H9 (cell line): ENCODE measurements around the gene SNX4. TPM values are rescaled to one million over a fixed set of nuclear protein-coding genes. Genes with fewer than 3 reads are reported as not detected.

Experiments
- DNase-seq: peaks from one replicate; pipeline ENCODE4 v3.0.0-alpha.2; 2017
- H2AFZ ChIP-seq: one replicate; pipeline ENCODE4 v1.6.1; 2013; ENCODE audit warnings: mild to moderate bottlenecking, low read length, control low read depth, moderate library complexity
- H2AK5ac ChIP-seq: 2 replicates; pipeline ENCODE4 v1.6.1; 2013; ENCODE audit warnings: low read length, control low read depth, mixed read lengths; ENCODE audit not compliant: insufficient read length
- H2BK120ac ChIP-seq: one replicate; pipeline ENCODE4 v1.6.1; 2013; ENCODE audit warnings: low read depth, mild to moderate bottlenecking, low read length, control low read depth, inconsistent platforms; ENCODE audit not compliant: poor library complexity, severe bottlenecking
- H2BK12ac ChIP-seq: 2 replicates; pipeline ENCODE4 v1.6.1; 2013; ENCODE audit warnings: low read length, control low read depth, mixed read lengths, low read depth; ENCODE audit not compliant: insufficient read length
- H2BK15ac ChIP-seq: 2 replicates; pipeline ENCODE4 v1.6.1; 2013; ENCODE audit warnings: low read depth, low read length, control low read depth
- H2BK20ac ChIP-seq: one replicate; pipeline ENCODE4 v1.6.1; 2013; ENCODE audit warnings: low read depth, mild to moderate bottlenecking, low read length, control low read depth, inconsistent platforms; ENCODE audit not compliant: poor library complexity, severe bottlenecking
- H2BK5ac ChIP-seq: 2 replicates; pipeline ENCODE4 v1.6.1; 2013; ENCODE audit warnings: low read length, control low read depth, mixed read lengths; ENCODE audit not compliant: insufficient read length
- H3K14ac ChIP-seq: 2 replicates; pipeline ENCODE4 v1.6.1; 2013; ENCODE audit warnings: low read length, control low read depth; ENCODE audit not compliant: insufficient read depth
- H3K18ac ChIP-seq: 2 replicates; pipeline ENCODE4 v1.6.1; 2013; ENCODE audit warnings: low read depth, mild to moderate bottlenecking, mixed read lengths, low read length, control low read depth; ENCODE audit not compliant: insufficient read length
- H3K23ac ChIP-seq: 2 replicates; pipeline ENCODE4 v1.6.1; 2013; ENCODE audit warnings: low read length, control low read depth, mixed read lengths, low read depth; ENCODE audit not compliant: insufficient read length
- H3K23me2 ChIP-seq: 2 replicates; pipeline ENCODE4 v1.6.1; 2013; ENCODE audit warnings: low read depth, mild to moderate bottlenecking, mixed read lengths, low read length, control low read depth; ENCODE audit not compliant: insufficient read length, poor library complexity, severe bottlenecking
- H3K27ac ChIP-seq: 2 replicates; pipeline ENCODE4 v1.5.1; 2013; ENCODE audit warnings: low read length, control low read depth, mixed read lengths, low read depth; ENCODE audit not compliant: insufficient read length
- H3K27me3 ChIP-seq: 2 replicates; pipeline ENCODE4 v1.6.1; 2013; ENCODE audit warnings: low read length, control low read depth, inconsistent platforms; ENCODE audit not compliant: insufficient read depth
- H3K4ac ChIP-seq: 2 replicates; pipeline ENCODE4 v1.6.1; 2013; ENCODE audit warnings: low read depth, mild to moderate bottlenecking, control low read depth, inconsistent platforms, low read length, moderate library complexity
- H3K4me1 ChIP-seq: 2 replicates; pipeline ENCODE4 v1.6.1; 2013; ENCODE audit warnings: low read length, control low read depth, inconsistent platforms; ENCODE audit not compliant: insufficient read depth
- H3K4me2 ChIP-seq: 2 replicates; pipeline ENCODE4 v1.6.1; 2013; ENCODE audit warnings: low read length, control low read depth, mixed read lengths; ENCODE audit not compliant: insufficient read length, insufficient read depth
- H3K56ac ChIP-seq: 2 replicates; pipeline ENCODE4 v1.6.1; 2013; ENCODE audit warnings: low read depth, mild to moderate bottlenecking, mixed read lengths, low read length, control low read depth; ENCODE audit not compliant: insufficient read length
- H3K79me1 ChIP-seq: 2 replicates; pipeline ENCODE4 v1.6.1; 2013; ENCODE audit warnings: low read depth, mild to moderate bottlenecking, moderate library complexity, low read length, control low read depth, inconsistent platforms; ENCODE audit not compliant: insufficient read depth, poor library complexity, severe bottlenecking
- H3K79me2 ChIP-seq: 2 replicates; pipeline ENCODE4 v1.6.1; 2013; ENCODE audit warnings: low read length, control low read depth, inconsistent platforms; ENCODE audit not compliant: insufficient read depth
- H3K9ac ChIP-seq: 2 replicates; pipeline ENCODE4 v1.6.1; 2013; ENCODE audit warnings: low read length, control low read depth, mixed read lengths; ENCODE audit not compliant: insufficient read length; ENCODE audit errors: extremely low read depth
- H3K9me3 ChIP-seq: one replicate; pipeline ENCODE4 v1.6.1; 2013; ENCODE audit warnings: low read depth, low read length, inconsistent platforms; ENCODE audit not compliant: control insufficient read depth
- H3T11ph ChIP-seq: one replicate; pipeline ENCODE4 v1.6.1; 2013; ENCODE audit warnings: mild to moderate bottlenecking, low read length, control low read depth, inconsistent platforms
- H4K20me1 ChIP-seq: one replicate; pipeline ENCODE4 v1.6.1; 2013; ENCODE audit not compliant: control insufficient read depth, insufficient read length, insufficient read depth
- H4K5ac ChIP-seq: 2 replicates; pipeline ENCODE4 v1.6.1; 2013; ENCODE audit warnings: low read depth, mild to moderate bottlenecking, mixed read lengths, low read length, control low read depth; ENCODE audit not compliant: insufficient read length
- H4K8ac ChIP-seq: replicated peaks from 2 replicates; pipeline ENCODE4 v1.6.1; 2013; ENCODE audit warnings: low read length, control low read depth, mixed read lengths, low read depth; ENCODE audit not compliant: insufficient read length
- H4K91ac ChIP-seq: 2 replicates; pipeline ENCODE4 v1.6.1; 2013; ENCODE audit warnings: low read depth, mild to moderate bottlenecking, moderate library complexity, mixed read lengths, low read length, control low read depth; ENCODE audit not compliant: insufficient read length
- H3K27ac Mint-ChIP-seq, 3 experiments: 2 replicates in 2 of 3; 3 replicates in 1 of 3; pipeline ENCODE4 v1.8.0; 2020 to 2021; ENCODE audit warnings: mixed read lengths in 3 of 3, mild to moderate bottlenecking in 1 of 3, moderate library complexity in 1 of 3
- H3K27me3 Mint-ChIP-seq: 2 replicates; pipeline ENCODE4 v1.8.0; 2021; ENCODE audit warnings: low read depth, mild to moderate bottlenecking, moderate library complexity, mixed read lengths
- H3K36me3 Mint-ChIP-seq, 3 experiments: 2 replicates in 2 of 3; 3 replicates in 1 of 3; pipeline ENCODE4 v1.8.0; 2020 to 2021; ENCODE audit warnings: low read depth in 3 of 3, mixed read lengths in 3 of 3; ENCODE audit not compliant: insufficient read depth in 1 of 3
- H3K4me1 Mint-ChIP-seq, 2 experiments: 2 replicates each; pipeline ENCODE4 v1.8.0; 2020; ENCODE audit warnings: mixed read lengths in 2 of 2
- H3K4me3 Mint-ChIP-seq, 2 experiments: 2 replicates in 1 of 2; 3 replicates in 1 of 2; pipeline ENCODE4 v1.8.0; 2020 to 2021; ENCODE audit warnings: mild to moderate bottlenecking in 2 of 2, mixed read lengths in 2 of 2, moderate library complexity in 1 of 2
- H3K9me3 Mint-ChIP-seq, 2 experiments: 2 replicates in 1 of 2; 3 replicates in 1 of 2; pipeline ENCODE4 v1.8.0; 2020; ENCODE audit warnings: mild to moderate bottlenecking in 2 of 2, mixed read lengths in 2 of 2, moderate library complexity in 1 of 2
- CTCF ChIP-seq: fragments of 200-600 bp; sonication (generic); conservative IDR thresholded peaks from 3 replicates; pipeline ENCODE4 v1.8.0; 2021; ENCODE audit warnings: antibody characterized with exemption, mild to moderate bottlenecking
- WGBS: extraction: QIAGEN DNeasy Blood & Tissue Kit; methylation state at CpG from one replicate; pipeline ENCODE4 v1.1.7; 2013; ENCODE audit warnings: missing lambda C conversion rate, low lambda C conversion rate, mixed read lengths; ENCODE audit not compliant: insufficient read length; ENCODE audit errors: extremely low coverage; 5-methylcytosine and 5-hydroxymethylcytosine counted together
- total RNA-seq: library from RNA; stranded (reverse); gene quantifications from 2 replicates; pipeline ENCODE4 v1.2.1, GENCODE V29; 2021

Gene SNX4
- total RNA-seq, 1 experiment from 2014 or later: 29.5 TPM

GRCh38 chr3:125511420-125512118 is 8.4 kb downstream of the SNX4 start:
- H3K9me3 Mint-ChIP-seq: no peaks in the 10 kb centered on the region

More at GRCh38 chr3:125511420-125512118, 8.4 kb downstream of the SNX4 start:
- H3K9me3 ChIP-seq: no peaks in the 10 kb centered on the region
- H3K27ac ChIP-seq: no peak overlapping the region
- H3K4me1 ChIP-seq: no peaks in the 10 kb centered on the region
- WGBS: no CpG with 5 or more reads among the region's 1 CpG
- H3K56ac ChIP-seq: no peak overlapping the region
- no peak overlapping the region for H4K8ac ChIP-seq
- no peak overlapping the region for H3K27ac Mint-ChIP-seq
- no peak for TF ChIP-seq CTCF
- no peak overlapping the region for H3K14ac ChIP-seq
- no peak overlapping the region for H3K23ac ChIP-seq
- H3K23me2 ChIP-seq: no peaks in the 10 kb centered on the region
- H3K9ac ChIP-seq: no peak overlapping the region
- no peak overlapping the region for H3K4ac ChIP-seq
- no peak overlapping the region for H3T11ph ChIP-seq
- H3K4me3 Mint-ChIP-seq: no peak overlapping the region
- no peak for DNase-seq
- no peak overlapping the region for H2BK120ac ChIP-seq
- no peak overlapping the region for H2BK20ac ChIP-seq
- no peak overlapping the region for H2AK5ac ChIP-seq
- H4K20me1 ChIP-seq: no peaks in the 10 kb centered on the region
- no peak overlapping the region for H2BK12ac ChIP-seq
- no peak overlapping the region for H4K91ac ChIP-seq
- H3K4me2 ChIP-seq: no peak overlapping the region
- no peak overlapping the region for H4K5ac ChIP-seq
- H3K79me1 ChIP-seq: peaks cover 5% of the 10 kb centered on the region
- no peaks in the 10 kb centered on the region for H3K4me1 Mint-ChIP-seq
- no peak overlapping the region for H2BK5ac ChIP-seq
- H3K36me3 Mint-ChIP-seq: peaks cover 10 to 33% (median 33%) of the 10 kb centered on the region in 3 experiments; a peak in 6 of 7 replicates
- no peak overlapping the region for H2AFZ ChIP-seq
- H2BK15ac ChIP-seq: no peak overlapping the region
- H3K79me2 ChIP-seq: no peaks in the 10 kb centered on the region
- H3K27me3 ChIP-seq: no peaks in the 10 kb centered on the region
- H3K18ac ChIP-seq: no peak overlapping the region
- H3K27me3 Mint-ChIP-seq: no peaks in the 10 kb centered on the region
